ENCODE data around the gene PHYKPL.
A peak's percentile ranks its signal among the peaks of the same experiment; 100 is the strongest.

PHYKPL gene

GRCh38 chr5:178213748-178214151 is 18.9 kb downstream of the PHYKPL start:
- H2AFZ ChIP-seq (ENCODE audit: low read depth, low read length), result no peak overlapping the region
- H3K27me3 ChIP-seq (ENCODE audit: insufficient read depth, low read length, poor library complexity), result no peaks in the 10 kb centered on the region
- peaks cover 79% of the 10 kb centered on the region for H4K20me1 ChIP-seq (ENCODE audit: insufficient read depth, low read length)
- no peak overlapping the region for H3K4me3 ChIP-seq (ENCODE audit: low read depth in 1 of 2, low read length in 2 of 2)
- peaks cover 44% of the 10 kb centered on the region for H3K79me2 ChIP-seq (ENCODE audit: insufficient read depth, low read length)
- no peaks in the 10 kb centered on the region for H3K9me3 ChIP-seq (ENCODE audit: insufficient read depth, low read length, severe bottlenecking)
- no peak overlapping the region for H3K4me2 ChIP-seq (ENCODE audit: insufficient read depth, low read length)
- no peak overlapping the region for H3K27ac ChIP-seq (ENCODE audit: low read length)
- TF ChIP-seq EZH2 (IDR thresholded peaks at IDR 0.05; ENCODE audit: borderline replicate concordance, low read depth, low read length, severe bottlenecking), result no peak
- TF ChIP-seq, protein P1, sequence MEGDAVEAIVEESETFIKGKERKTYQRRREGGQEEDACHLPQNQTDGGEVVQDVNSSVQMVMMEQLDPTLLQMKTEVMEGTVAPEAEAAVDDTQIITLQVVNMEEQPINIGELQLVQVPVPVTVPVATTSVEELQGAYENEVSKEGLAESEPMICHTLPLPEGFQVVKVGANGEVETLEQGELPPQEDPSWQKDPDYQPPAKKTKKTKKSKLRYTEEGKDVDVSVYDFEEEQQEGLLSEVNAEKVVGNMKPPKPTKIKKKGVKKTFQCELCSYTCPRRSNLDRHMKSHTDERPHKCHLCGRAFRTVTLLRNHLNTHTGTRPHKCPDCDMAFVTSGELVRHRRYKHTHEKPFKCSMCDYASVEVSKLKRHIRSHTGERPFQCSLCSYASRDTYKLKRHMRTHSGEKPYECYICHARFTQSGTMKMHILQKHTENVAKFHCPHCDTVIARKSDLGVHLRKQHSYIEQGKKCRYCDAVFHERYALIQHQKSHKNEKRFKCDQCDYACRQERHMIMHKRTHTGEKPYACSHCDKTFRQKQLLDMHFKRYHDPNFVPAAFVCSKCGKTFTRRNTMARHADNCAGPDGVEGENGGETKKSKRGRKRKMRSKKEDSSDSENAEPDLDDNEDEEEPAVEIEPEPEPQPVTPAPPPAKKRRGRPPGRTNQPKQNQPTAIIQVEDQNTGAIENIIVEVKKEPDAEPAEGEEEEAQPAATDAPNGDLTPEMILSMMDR (IDR thresholded peaks at IDR 0.05; ENCODE audit: borderline replicate concordance, extremely low read depth, low read length, poor library complexity, severe bottlenecking), result no peak
- no peak for DNase-seq
- peaks cover 93% of the 10 kb centered on the region for H3K36me3 ChIP-seq (ENCODE audit: insufficient read depth, low read length)
- ATAC-seq (ENCODE audit: insufficient read depth, low read depth), result no peak
- H3K9ac ChIP-seq (ENCODE audit: low read depth, low read length), result no peak overlapping the region
- H3K4me1 ChIP-seq (ENCODE audit: insufficient read depth, low read length), result peaks cover 10% of the 10 kb centered on the region

GRCh38 chr5:178213003-178213461 is 19.6 kb downstream of the PHYKPL start:
- Histone ChIP-seq H2AFZ (ENCODE audit: low read depth, low read length) (no peak overlapping the region), H3K4me1 (ENCODE audit: insufficient read depth, low read length) (peaks cover 15% of the 10 kb centered on the region), H3K9me3 (ENCODE audit: insufficient read depth, low read length, severe bottlenecking) (no peaks in the 10 kb centered on the region), H4K20me1 (ENCODE audit: insufficient read depth, low read length) (peaks cover 83% of the 10 kb centered on the region), H3K4me2 (ENCODE audit: insufficient read depth, low read length) (no peak overlapping the region), H3K36me3 (ENCODE audit: insufficient read depth, low read length) (peaks cover 92% of the 10 kb centered on the region), H3K27ac (ENCODE audit: low read length) (no peak overlapping the region), H3K9ac (ENCODE audit: low read depth, low read length) (no peak overlapping the region), H3K79me2 (ENCODE audit: insufficient read depth, low read length) (peaks cover 48% of the 10 kb centered on the region), H3K27me3 (ENCODE audit: insufficient read depth, low read length, poor library complexity) (no peaks in the 10 kb centered on the region), H3K4me3 (ENCODE audit: low read depth in 1 of 2, low read length in 2 of 2) (no peak overlapping the region)
- TF ChIP-seq, protein P1 (IDR thresholded peaks at IDR 0.05; ENCODE audit: borderline replicate concordance, extremely low read depth, low read length, poor library complexity, severe bottlenecking), result no peak
- no peak for TF ChIP-seq EZH2 (IDR thresholded peaks at IDR 0.05; ENCODE audit: borderline replicate concordance, low read depth, low read length, severe bottlenecking)
- DNase-seq (no peak), ATAC-seq (ENCODE audit: insufficient read depth, low read depth) (peak; percentile 6; the same call in 2 of the 3 replicates)

DNA sequence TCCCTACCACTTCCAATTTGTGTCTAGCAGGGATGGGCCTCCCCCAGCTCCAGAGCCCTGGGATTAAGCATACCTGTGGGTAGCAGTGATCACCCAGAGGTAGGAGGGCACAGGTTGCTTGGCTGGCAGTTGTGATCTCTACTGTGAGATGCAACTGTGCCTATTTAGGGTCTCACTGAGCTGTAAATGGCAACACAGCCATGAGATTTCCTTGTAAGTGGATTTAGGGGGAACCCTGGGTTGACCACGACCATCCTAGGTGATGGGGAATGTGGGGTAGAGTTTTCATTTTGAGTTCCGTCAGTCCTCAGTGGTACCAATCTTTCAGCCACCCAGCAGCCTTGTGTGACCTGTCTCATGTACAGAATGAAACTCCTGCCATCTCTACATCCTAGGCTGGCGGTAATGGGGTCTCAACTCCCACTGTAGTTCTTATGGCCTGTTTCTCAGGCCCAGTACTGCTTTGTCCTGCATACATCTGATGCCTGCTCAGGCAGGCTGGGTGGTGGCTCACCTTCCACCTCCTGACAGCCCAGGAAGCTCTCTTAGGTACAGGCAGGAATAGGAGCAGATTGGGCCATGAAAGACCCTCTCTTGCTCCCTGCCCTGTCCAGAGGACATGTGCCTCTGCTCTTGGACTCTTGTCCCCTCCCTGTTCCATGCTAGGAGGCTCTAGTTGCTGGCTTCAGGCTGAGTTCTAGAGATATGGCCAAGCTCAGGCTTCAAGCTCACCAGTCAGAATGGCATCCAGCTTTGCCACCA is 20.2 kb downstream of the PHYKPL start:
- H3K9me3 ChIP-seq (ENCODE audit: insufficient read depth, low read length, severe bottlenecking), result no peaks in the 10 kb centered on the region
- H3K79me2 ChIP-seq (ENCODE audit: insufficient read depth, low read length), result peaks cover 54% of the 10 kb centered on the region
- H3K4me1 ChIP-seq (ENCODE audit: insufficient read depth, low read length), result peaks cover 21% of the 10 kb centered on the region
- H3K36me3 ChIP-seq (ENCODE audit: insufficient read depth, low read length), result peaks cover 98% of the 10 kb centered on the region
- no peak overlapping the region for H3K4me2 ChIP-seq (ENCODE audit: insufficient read depth, low read length)
- no peak for TF ChIP-seq EZH2 (IDR thresholded peaks at IDR 0.05; ENCODE audit: borderline replicate concordance, low read depth, low read length, severe bottlenecking)
- TF ChIP-seq, protein P1 (IDR thresholded peaks at IDR 0.05; ENCODE audit: borderline replicate concordance, extremely low read depth, low read length, poor library complexity, severe bottlenecking), result no peak
- no peak overlapping the region for H3K4me3 ChIP-seq (ENCODE audit: low read depth in 1 of 2, low read length in 2 of 2)
- H3K27me3 ChIP-seq (ENCODE audit: insufficient read depth, low read length, poor library complexity), result no peaks in the 10 kb centered on the region
- H4K20me1 ChIP-seq (ENCODE audit: insufficient read depth, low read length), result peaks cover 89% of the 10 kb centered on the region
- ATAC-seq (ENCODE audit: insufficient read depth, low read depth) (peak; percentile 6; the same call in 2 of the 3 replicates), DNase-seq (no peak)
- no peak overlapping the region for H2AFZ ChIP-seq (ENCODE audit: low read depth, low read length)
- H3K27ac ChIP-seq (ENCODE audit: low read length), result no peak overlapping the region
- H3K9ac ChIP-seq (ENCODE audit: low read depth, low read length), result no peak overlapping the region
